Uterine smooth muscle cell (primary cell): ENCODE measurements around the gene UBE2O. TPM values are rescaled to one million over a fixed set of nuclear protein-coding genes. Genes with fewer than 3 reads are reported as not detected.

Source experiments
- total RNA-seq: library from RNA; depleted of rRNA; stranded (reverse); fragments of >200 nt; gene quantifications from 2 replicates; pipeline ENCODE4 v1.2.3, GENCODE V29; 2014

UBE2O gene
- total RNA-seq: 23.1 and 24.7 TPM in 2 replicates

DNA sequence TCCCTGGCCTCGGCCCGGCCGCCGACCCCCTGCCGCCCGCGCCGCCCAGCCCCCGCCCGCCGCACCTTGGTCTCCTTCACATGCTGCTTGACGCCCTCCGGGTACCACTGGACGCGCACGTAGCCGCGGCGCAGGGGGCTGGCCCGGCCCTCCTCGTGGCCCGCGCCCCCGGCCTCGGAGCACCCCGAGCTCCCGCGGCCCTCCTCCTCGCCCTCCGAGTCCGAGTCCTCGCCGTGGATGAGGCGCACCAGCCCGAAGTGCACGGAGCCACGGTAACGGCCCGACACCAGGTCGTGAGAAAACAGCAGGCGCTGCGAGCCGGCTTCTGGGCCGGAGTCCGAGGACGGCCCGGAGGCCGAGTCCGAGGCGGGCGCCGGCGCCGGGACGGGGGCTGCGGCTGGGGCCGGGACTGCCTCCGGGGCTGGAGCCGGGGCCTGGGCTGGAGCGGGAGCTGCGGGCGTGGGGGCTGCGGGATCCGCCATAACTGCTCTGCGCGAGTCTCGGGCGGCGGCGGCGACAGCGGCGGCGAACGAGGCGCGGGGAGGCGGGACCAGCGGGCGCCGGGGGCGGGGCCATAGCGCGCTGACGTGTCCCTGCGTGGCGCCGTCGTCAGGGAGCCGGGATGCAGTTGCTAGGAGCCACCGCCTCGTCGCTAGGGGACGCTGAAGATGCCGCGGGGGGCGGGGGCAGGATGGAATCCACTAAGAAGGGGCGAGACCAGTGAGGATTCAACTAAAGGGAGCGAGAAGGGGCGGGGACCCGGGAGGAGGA lies at the start of gene UBE2O:
UBE2O (minus strand) TSS at position 493 of the 771 bp plus-strand sequence; CDS start at position 482, 11 bp downstream.

DNA sequence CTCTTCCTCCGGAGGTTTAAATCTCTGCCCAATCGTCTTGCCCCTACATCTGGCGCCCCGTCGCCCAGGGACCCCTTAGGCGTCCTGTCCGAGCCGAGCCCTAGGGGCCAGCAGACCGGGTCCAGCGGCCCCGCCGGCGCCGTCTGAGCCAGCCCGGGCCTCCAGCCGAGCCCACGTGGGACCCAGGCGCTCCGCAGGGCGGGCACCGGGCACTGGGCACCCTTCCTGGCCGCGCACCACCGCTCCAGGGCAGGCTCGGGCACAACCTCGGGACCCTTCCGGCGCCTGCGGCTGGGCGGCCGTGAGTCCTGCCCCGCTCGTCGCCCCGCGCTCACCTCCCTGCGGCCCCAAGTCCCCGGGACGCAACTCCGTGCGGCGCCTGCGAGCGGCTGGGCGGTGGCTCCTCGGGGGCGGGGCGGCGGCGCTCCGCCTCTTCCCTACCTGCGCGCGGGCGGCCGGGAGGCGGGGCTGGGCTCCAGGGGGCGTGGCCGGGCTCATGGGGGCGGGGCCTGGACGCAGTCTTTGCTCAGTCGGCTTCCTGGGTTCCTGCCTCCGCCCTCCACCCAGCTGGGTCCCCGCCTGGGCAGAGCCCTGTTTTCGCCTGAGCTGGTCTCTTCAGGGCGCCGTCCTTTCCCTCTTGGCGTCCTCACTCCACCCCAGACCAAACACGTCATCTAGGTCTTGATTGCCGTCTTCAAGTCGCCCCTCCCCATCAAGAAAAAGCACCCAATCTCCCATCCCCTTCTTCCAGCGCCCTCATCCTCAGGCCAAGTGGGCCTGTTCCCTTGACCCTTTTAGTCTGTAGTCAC lies 48.3 kb upstream of the UBE2O start, which contains the start of gene RHBDF2:
RHBDF2 (minus strand) TSS at position 406 of the 809 bp plus-strand sequence. CDS start 19,899 bp downstream, outside the sequence.

DNA sequence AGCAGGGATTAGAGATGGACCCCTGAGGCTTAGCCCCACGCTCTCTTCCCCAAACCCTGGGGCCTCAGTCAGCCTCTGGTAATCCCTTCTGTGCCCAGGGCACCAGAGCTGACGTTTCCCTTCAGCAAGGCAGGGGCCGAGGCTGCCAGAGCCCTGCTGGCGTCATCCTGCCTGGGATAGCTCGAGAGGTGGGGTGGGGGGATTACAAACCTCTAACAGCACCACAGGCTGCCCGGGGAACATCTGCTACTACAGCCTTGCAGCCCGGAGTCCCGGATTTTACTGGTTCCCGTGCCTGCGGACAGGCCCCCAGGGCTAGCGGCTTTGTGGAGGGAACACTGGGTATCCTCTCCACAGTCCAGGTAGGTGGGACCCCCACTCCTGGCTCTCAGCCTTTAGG lies 14.4 kb upstream of the UBE2O start, which contains the start of gene AANAT:
AANAT (plus strand) TSS at position 238 of the 400 bp plus-strand sequence. CDS start 1,144 bp downstream, outside the sequence.

GRCh38 chr17:76384222-76384986 lies 68.5 kb downstream of the UBE2O start, which contains the start of gene SPHK1:
Gene SPHK1, plus strand, starts transcription at chr17:76384609. Its CDS starts 1,036 bp downstream, at chr17:76385645.

DNA sequence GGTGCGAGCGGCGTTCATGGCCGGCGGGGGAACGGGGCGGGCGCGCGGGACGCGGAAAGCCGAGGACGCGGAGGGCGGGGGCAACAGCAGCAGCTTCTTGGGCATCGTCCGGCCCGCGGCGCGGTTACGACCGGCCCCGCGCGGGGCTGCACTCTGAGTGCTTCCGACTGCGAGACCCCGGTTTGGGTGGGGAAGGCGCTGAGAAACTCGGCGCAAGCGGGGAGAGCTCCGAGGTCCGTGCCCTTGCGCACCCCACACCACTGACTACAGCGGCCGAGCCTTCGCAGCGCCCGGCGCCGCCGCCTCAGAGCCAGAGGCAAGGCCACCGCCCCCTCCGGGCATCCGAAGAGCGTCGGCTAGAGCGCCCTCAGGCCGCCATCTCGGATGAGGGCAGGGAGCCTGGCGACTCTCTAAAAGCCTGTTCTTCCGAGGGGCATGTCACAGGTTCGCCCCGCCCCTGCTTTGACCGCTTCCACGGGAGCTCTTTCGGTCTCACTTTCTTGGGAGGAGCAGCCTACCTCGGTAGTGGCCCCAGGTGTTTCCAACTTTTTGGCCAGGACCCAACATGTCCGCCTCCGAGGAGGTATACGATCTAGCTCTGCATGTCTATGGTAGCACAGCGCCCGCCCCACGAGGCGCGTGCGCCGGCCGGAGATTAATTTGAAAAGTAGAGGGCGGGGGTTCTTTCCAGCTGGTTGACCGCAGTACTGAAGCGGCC lies 99.2 kb downstream of the UBE2O start, which contains the start of gene PRPSAP1:
PRPSAP1 (minus strand) TSS at position 318 of the 718 bp plus-strand sequence; CDS start at position 105, 213 bp downstream.

Other genes starting within 250 kb of the UBE2O start
- 0.75 and 0.89 TPM in 2 replicates for gene RNF157, start 212.7 kb downstream of the UBE2O start, total RNA-seq
- 2.7 and 4.6 TPM in 2 replicates for gene UBALD2, start 187.8 kb downstream of the UBE2O start, total RNA-seq
- 3.0 and 6.2 TPM in 2 replicates for gene QRICH2, start 144.9 kb downstream of the UBE2O start, total RNA-seq
- 36.4 and 38.2 TPM in 2 replicates for gene PRPSAP1, start 99.2 kb downstream of the UBE2O start, total RNA-seq
- 73.4 and 79.2 TPM in 2 replicates for gene SPHK1, start 68.5 kb downstream of the UBE2O start, total RNA-seq
- not detected in 2 replicates for gene AANAT, start 14.5 kb upstream of the UBE2O start, total RNA-seq
- gene RHBDF2, start 48.3 kb upstream of the UBE2O start, total RNA-seq: 4.9 and 5.4 TPM in 2 replicates
- gene CYGB, start 84.6 kb upstream of the UBE2O start, total RNA-seq: 9.5 and 18.1 TPM in 2 replicates
- 2.4 and 5.2 TPM in 2 replicates for gene PRCD, start 86.9 kb upstream of the UBE2O start, total RNA-seq
- gene ST6GALNAC2, start 132.7 kb upstream of the UBE2O start, total RNA-seq: 0.89 and 1.4 TPM in 2 replicates
- gene ST6GALNAC1, start 190.6 kb upstream of the UBE2O start, total RNA-seq: not detected in 2 replicates